Glomerular visceral epithelial cell (primary cell): Measurements from ENCODE around the gene IL4I1.
"Not testable (repeated sequence)": the region's sequence is repeated elsewhere in the genome, so short reads cannot be mapped to it uniquely, and the experiment has no call there.

ENCODE experiments used
- DNase-seq: peaks from one replicate; pipeline ENCODE4 v3.0.0-alpha.2; 2016; ENCODE audit errors: extremely low spot score

IL4I1 gene, protein sequence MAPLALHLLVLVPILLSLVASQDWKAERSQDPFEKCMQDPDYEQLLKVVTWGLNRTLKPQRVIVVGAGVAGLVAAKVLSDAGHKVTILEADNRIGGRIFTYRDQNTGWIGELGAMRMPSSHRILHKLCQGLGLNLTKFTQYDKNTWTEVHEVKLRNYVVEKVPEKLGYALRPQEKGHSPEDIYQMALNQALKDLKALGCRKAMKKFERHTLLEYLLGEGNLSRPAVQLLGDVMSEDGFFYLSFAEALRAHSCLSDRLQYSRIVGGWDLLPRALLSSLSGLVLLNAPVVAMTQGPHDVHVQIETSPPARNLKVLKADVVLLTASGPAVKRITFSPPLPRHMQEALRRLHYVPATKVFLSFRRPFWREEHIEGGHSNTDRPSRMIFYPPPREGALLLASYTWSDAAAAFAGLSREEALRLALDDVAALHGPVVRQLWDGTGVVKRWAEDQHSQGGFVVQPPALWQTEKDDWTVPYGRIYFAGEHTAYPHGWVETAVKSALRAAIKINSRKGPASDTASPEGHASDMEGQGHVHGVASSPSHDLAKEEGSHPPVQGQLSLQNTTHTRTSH

DNA sequence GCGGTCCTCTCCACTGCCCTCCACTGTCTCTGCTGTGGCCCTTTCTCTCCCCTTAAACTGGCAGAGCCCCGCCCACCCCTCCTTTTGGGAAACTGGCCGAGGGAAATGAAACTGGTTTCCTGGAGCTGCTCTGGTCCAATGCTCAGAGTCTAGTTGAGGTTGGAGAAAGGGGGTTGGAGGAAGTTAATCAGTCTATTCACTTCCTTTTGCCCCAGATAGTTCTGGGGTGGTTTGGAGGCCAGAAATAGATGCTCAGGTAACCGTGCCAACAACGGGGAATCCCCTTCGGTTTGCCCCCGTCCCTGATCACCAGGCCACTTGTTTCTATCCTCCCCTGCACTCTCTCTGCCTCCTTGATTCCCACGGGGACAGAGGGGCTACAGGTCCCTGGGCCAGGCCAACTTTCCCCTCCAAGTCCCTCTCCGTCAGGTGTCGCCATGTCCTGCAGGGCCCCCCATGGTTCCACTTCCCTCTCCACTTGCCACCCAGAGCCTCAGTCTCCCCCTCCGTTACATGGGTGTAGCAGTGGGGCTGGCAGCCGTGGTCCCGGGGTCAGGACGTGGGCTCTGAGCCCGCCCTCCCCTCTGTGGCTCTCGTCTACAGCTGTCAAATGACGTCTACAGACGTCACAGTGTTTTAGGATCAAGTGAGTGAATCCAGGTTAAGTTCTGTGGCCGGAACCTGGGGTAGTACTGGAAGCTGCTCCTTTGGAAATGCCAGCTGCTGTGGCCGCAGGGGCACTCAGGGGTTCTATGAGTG is at the start of gene IL4I1:
IL4I1 (minus strand) TSS at position 25 of the 759 bp plus-strand sequence. CDS start 727 bp downstream, outside the sequence.
- peak; percentile 87 for DNase-seq

DNA sequence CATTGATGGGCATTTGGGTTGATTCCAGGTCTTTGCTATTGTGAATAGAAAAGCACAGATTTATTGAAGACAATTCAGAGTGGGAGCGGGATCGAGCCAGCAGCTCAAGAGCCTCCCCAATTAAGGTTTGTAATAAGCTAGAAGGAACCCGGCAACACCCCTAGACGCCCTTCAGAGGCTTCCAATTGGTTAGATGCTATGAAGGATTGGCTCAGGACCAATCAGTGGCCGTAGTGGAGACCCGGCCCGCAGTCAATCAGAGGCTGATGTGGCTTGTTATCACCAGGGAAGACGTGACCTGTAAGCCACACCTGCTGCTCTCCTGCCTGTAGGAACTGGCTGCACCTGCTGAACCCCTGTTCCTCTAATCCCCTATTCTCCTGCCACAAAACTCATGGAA is 49.7 kb upstream of the IL4I1 start:
- no peak for DNase-seq

DNA sequence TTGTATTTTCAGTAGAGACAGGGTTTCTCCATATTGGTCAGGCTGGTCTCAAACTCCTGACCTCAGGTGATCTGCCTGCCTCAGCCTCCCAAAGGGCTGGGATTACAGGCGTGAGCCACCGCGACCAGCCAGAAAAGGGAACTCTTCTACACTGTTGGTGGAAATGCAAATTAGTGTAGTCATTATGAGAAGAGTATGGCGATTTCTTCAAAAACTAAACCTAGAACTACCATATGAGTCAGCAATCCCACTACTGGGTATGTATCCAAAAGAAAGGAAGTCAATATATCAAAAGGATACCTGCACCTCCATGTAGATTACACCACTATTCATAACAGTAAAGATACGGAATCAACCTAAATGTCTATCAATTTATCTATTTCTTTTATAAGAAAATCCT is 47.9 kb upstream of the IL4I1 start:
- not testable (repeated sequence) for DNase-seq

DNA sequence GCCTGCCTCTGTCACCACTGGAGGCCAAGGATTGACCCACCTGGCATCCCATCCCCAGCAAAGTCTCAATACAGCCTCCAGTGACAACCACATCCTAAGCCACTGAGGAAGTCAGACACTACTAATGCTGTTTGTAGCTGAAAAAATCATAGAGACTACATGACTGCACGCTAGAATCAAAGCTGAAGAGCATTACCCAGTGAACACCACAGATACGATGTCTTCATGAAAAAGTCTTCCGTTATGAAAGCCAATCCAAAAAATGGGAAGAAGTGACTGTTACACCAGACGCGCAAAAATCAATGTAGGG is 43.8 kb upstream of the IL4I1 start:
- DNase-seq = no peak

DNA sequence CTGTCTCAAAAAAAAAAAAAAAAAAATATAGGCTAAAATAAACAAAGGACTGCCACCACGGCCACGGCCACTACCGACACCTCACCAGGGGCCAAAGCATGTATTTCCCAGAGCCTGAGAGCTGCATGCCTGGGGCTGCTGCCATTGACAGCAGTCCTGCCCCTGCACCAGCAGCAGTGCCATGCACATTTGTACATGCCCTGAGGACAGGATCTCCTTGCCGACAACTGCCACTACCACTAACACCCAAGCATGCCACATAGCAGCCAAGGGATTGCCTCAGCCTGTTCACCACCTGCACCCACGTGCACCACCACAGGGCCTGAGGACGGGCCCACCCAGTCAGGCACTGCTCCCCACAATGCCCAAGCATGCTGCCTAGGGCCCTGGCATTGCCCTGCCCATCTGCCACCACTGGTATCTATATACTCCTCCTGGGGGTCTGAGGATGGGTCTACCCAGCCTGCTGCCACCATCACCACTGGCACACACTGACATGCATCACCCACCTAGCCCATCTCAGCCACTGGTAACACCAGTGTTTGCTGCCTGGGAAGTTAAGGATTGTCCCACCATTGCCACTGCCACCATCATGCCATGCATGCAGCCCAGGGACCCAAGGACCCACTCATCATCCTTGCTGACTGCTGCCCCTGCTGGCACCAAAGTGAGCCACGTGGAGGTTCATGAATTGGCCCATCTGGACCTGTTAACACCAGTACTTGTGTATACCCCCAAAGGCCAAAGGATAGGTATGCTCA is 43.2 kb upstream of the IL4I1 start:
- DNase-seq = no peak

DNA sequence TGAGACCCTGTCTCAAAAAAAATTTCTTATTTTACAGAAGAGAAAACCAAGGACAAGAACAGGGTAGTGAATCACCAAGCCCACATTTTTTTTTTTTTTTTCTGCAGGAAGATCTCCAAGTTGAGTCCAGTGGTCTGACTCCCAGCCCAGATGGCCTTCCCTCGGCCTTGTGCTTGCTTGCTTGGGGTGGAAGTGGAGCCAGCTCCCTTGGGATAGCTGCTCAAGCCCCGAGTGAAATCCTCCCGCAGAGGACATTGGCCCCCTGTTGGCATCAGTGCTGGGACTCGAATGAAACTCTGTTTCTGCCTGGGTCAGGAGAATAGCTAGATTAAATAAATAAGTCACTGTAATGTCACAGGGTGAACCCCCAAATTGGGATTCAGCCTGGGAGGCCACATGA is 42.0 kb upstream of the IL4I1 start:
- DNase-seq = no peak

DNA sequence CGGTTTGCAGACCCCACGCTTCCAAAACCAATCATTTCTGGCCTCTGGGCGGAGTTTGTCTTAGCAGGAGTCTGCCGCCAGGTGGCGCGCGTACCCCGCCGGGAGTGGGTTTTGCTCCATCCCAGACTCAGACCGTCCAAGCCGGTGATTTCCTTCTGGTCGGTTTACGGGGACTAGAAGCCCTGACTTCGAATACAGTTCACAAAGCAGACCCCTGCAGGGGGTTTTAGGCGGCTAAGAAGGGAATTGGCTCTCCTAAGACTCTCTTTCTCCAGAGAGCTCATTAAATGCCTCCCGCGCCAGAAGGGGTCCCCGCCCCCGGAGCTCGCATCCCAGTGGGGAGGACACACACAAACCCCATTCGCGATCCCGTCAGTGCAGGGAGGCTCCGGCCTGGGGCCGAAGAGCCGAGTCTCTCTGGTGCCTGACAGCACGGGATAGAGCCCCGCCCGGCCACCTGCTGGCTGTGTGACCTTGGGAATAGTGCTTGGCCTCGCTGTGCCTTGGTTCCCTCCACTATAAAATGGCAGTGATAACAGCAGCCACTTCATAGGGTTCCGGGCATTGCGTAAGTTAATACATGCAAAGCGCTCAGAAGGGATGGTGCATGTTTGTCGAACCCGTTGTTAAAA is 41.2 kb upstream of the IL4I1 start:
- peak; percentile 77 for DNase-seq

DNA sequence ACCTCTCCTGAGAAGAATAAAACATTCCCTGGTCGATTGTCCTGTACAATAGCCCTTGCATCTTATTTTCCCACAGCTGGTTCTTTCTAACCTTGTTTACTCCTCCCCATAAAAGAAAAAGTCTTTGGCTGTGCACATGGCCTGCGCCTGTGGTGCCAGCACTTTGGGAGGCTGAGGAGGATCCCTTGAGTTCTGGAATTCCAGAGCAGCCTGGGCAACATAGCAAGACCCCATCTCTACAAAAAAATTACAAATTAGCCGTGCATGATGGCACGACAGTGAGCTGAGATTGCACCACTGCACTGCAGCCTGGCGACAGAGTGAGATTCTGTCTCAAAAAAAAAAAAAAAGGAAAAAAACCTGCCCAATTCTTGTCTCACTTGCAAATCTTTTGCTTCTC is 39.9 kb upstream of the IL4I1 start:
- DNase-seq = no peak

DNA sequence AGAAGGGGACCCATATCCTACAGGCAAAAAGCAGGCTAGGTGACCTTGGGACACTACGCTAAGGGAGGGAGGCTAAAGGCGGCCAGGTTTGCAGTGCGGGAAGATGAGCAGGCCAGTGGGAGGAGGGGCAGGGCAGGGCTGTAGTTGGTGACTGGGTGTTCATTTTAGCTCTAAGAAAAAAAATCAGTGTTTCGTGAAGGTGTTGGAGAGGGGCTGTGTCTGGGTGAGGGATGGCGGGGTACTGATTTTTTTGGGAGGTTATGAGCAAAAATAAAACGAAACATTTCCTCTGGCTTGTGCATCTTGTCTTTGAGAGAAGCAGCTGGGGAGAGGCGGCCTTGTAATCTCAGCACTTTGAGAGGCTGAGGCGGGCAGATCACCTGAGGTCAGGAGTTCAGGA is 37.0 kb upstream of the IL4I1 start:
- no peak for DNase-seq

DNA sequence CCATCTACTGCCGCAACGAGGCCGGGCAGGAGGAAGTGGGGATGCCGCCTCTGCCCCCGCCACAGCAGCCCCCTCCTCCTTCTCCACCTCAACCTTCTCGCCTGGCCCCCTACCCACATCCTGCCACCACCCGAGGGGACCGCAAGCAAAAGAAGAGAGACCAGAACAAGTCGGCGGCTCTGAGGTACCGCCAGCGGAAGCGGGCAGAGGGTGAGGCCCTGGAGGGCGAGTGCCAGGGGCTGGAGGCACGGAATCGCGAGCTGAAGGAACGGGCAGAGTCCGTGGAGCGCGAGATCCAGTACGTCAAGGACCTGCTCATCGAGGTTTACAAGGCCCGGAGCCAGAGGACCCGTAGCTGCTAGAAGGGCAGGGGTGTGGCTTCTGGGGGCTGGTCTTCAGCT is 36.0 kb upstream of the IL4I1 start:
- DNase-seq = no peak

DNA sequence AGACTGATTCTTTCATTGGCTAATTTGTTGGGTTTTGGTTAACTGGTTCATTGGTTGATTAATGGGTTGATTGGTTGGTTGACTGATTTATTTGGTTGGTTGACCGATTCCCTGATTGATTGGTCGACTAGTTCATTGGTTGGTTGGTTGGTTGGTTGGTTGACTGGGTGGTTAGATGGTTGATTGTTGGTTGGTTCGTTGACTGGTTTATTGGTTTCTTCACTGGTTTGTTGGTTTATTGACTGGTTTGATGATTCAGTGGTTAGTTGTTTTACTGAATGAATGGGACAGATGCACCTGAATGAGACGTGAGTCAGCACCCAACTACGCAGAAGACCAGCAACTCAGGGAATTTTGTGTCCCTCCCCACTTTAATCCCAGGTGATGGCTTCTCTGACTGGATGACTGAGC is 35.4 kb upstream of the IL4I1 start:
- DNase-seq = peak; percentile 40

DNA sequence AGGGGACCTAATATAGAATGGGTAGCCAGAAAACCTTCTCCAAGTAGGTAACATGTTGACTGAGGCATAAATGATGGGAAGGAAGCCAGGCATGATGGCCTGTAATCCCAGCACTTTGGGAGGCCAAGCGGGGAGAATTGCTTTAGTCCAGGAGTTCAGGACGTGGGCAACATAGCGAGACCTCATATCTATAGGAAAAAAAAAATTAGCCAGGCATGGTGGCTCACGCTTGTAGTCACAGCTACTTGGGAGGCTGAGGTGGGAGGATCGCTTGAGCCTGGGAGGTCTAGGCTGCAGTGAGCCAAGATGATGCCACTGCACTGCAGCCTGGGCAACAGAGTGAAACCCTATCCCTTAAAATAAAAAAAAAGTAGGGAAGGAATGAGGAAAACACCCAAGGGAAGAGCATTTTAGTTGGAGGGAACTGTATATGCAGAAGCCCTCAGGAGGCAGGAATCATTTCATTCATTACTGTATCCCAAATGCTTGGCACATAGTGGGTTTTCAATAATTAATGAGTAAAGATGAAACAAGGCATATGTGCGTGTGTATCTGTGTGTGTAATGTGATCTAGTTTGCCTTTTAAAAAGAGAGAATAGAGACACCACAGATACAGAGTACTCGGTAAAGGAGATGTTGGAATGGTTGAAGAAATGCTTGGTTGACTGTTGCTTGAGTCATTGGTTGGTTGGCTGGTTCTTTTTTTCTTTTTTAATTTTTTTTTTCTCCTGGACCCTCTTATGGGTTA is 34.8 kb upstream of the IL4I1 start:
- no peak for DNase-seq

DNA sequence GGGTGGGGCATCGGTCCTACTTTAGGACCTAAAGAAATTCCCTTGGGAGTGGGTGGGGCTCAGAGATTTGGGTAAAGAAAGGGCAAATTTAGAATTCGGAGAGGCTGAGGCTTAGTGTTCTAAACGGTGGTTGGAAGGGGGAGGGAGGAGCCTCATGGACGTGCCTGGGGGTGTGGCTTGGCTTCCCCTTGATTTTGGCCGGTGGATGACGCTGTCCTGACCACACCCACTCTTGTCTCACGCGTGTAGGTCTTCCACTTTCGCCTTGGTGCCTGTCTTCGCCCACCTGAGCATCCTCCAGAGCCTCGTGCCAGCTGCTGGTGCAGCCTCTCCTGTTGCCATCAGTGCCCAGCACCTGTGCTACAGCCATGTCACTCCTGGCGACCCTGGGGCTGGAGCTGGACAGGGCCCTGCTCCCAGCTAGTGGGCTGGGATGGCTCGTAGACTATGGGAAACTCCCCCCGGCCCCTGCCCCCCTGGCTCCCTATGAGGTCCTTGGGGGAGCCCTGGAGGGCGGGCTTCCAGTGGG is 33.9 kb upstream of the IL4I1 start:
- DNase-seq = no peak

DNA sequence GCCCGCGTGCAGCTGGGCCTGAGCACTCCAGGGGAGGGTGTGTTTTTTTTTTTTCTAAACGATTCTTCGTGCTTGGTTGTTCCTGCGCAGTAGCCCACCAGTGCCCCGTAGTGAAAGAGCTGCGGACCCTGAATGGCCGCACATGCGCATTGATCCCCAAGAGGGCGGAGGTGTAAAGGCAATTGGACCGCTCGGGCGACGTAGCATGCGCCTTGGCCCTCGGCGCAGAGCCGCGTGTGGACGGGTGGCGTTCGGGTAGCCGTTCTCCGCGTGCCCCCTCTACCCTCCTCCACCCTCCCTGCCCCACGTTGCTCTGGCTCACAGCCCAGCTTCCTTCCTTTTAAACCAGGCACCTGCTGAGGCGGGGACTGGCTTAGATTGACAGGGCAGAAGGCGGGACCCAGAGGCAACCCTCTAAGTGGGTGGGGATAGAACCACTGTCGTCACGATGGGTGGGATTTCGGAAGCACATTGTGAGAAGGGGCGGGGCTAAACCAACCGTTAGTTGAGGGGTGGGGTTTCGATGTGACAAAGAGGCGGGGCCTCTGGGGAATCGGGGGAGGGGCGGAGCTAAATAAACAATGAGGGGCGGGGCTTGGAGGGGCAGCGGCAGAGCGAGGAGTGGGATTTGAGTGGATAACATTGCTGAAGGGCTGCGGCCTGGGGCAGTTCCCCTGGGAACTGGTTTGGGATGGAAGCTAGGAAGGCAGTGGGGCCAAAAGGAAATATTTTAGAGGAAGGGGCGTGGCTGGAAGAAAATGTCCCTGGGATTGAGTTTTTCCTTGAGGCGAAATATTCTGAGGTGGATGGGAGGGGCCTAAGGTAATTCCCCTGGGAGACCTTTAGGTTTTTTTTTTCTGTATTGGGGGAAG is 33.2 kb upstream of the IL4I1 start:
- peak; percentile 96 for DNase-seq

DNA sequence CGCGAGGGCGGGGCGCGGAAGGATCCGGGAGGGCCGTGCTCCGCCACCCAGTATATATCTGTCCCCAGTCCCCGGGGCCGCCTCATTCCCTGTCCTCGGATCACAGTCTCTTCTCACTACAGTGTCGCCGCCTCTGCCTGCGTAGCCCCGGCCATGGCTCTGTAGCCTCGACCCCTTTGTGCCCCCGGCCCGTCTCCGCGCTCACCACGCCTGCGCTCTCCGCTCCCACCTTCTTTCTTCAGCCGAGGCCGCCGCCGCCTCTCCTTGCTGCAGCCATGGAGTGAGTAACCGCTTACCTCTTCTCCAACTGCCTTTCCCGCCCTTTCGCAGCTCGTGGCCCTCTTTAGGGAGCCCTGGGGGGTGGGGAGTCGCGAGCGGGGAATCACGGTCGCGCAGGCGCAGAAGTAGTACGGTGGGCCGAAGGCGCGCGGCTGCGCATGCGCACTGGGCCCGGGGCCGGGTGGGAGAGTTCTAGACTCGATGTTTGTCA is 32.5 kb upstream of the IL4I1 start, which contains the start of the genes ATF5 and NUP62:
ATF5 (plus strand) TSS at position 85 of the 490 bp plus-strand sequence. CDS start 1,646 bp downstream, outside the sequence.
NUP62 (minus strand) TSS at position 384 of the 490 bp plus-strand sequence. CDS start 19,697 bp downstream, outside the sequence.
- DNase-seq = peak; percentile 93

DNA sequence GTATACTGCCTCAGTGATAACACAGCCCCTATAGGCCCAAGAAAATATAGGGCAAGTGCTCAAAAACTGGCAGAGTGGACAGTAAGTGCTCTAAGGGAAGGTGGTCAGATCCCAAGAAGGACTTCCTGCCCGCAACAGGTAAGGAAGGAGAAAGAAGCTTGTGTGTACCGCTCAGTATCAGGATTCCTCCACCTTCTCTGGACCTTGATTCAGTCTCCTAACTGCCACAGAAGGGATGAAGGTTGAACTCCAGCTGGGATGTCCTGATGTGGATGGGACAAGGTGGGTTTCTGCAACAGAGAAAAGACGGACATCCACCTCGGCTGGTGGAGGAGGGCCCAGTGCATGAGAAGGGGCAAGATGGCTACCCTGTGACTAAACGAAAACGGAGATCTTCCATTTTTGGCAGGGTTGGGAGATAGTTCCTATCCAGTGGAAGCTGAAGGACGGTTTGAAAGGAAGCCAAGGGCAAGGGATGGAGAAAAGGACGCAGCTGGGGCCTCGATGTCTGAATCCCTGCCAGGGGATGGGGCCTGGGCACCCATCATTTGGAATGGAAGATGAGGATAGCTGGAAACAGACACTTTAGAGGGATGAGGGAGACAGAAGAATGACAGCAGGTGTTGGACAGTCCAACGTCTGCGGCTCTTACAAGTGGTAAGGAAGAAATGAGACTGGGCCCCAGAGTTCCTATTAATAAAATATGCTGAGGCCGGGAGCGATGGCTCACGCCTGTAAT is 31.0 kb upstream of the IL4I1 start:
- no peak for DNase-seq

DNA sequence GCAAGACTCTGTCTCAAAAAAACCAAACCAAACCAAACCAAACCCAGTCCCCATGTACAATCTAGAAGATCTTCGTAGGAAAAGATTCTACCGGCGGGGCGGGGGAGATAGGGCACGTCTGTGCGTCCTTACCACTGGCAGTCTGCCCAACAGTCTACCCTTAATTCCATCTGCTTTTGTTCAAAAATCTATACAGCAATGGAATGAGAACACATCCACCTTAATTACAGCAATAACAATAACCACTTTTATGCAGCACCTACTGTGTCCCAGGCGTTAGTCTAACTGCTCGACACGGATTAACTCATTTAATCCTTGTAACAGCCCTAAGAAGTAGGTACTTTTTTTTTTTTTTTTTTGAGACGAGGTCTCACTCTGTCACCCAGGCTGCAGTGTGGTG is 29.8 kb upstream of the IL4I1 start:
- DNase-seq = no peak

DNA sequence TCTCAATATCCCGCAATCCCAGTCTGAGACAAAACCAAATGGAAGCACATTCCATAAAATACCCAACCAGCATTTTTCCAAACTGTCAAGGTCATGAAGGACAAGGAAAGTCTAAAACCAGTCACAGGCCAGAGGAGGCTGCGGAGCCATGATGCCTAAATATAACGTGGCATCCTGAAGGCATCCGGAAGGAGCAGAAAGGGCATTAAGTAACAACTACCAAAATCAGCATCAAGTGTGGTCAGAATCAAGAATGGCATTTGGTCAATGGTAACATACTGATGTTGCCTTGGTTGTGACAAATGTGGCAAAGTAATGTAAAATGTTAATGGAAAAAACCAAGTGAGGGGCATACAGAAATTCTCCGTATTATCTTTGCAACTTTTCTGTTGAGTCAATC is 28.8 kb upstream of the IL4I1 start:
- DNase-seq = no peak

DNA sequence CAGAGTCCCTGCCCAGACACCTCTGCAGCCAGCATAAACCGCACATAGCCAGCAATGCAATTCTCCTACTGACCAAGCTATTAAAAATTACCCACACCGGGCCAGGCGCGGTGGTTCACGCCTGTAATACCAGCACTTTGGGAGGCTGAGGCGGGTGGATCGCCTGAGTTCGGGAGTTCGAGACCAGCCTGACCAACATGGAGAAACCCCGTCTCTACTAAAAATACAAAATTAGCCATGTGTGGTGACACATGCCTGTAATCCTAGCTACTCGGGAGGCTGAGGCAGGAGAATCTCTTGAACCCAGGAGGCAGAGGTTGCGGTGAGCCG is 28.2 kb upstream of the IL4I1 start:
- not testable (repeated sequence) for DNase-seq
